ENCODE data around the gene ENKD1. TPM values are rescaled to one million over a fixed set of nuclear protein-coding genes. Genes with fewer than 3 reads are reported as not detected.

The ENKD1 gene
- total RNA-seq, 2 experiments from 2014 or later: 7.0 TPM

DNA sequence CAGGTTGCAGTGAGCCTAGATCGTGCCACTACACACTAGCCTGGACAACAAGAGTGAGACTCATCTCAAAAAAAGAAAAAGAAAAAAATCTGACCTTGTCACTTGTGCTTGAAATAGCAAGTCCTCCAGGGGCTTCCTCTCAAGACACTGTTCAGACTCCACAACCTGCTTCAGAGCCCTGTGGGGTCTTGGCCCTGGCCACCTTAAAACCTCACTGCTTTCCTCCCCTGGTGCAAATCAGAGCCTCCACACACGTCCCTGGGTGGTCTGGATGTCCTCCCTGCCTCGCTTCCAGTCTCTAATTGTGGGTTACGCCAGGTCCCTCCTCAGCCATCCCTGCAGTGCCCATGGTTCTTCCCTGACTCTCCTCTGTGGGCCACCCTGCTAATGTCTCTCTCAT, 11.2 kb downstream of the ENKD1 start:
- H3K27me3 Mint-ChIP-seq (ENCODE audit: low read depth): no peaks in the 10 kb centered on the region
- CTCF ChIA-PET: interaction anchor here (1.3 kb wide), 1 partner anchor 134 kb away, joined by 5 read pairs; no protein-coding TSS in a partner anchor
- H3K27ac Mint-ChIP-seq: peak overlapping the region; percentile 20

DNA sequence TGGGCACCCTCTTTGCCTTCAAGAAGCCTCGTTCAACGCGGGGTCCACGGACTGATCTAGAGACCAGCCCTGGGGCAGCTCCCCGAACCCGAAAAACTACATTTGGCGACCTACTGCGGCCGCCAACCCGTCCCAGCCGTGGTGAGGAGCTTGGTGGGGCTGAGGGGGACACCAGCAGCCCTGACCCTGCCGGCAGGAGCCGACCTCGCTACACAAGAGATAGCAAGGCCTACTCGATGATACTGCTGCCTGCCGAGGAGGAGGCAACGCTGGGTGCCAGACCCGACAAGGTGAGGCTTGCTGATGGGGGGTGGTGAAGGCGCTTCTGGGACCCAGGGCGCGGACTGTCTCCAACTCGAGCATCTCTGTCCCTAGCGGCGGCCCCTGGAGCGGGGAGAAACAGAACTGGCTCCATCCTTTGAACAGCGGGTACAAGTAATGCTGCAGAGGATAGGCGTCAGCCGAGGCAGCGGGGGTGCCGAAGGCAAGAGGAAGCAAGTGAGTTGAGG, 12.1 kb downstream of the ENKD1 start:
- POLR2A ChIA-PET: no interaction called here
- no peaks in the 10 kb centered on the region for H3K9me3 Mint-ChIP-seq (ENCODE audit: insufficient read depth)
- H3K27ac Mint-ChIP-seq: no peak overlapping the region

More for the DNA sequence above, 11.2 kb downstream of the ENKD1 start:
- ATAC-seq (no peak), DNase-seq (no peak)
- POLR2A ChIA-PET: no interaction called here
- Mint-ChIP-seq H3K4me3 (no peak overlapping the region), H3K4me1 (ENCODE audit: low read depth) (peaks cover 18% of the 10 kb centered on the region), H3K36me3 (ENCODE audit: low read depth) (peaks cover 47% of the 10 kb centered on the region), H3K9me3 (ENCODE audit: insufficient read depth) (no peaks in the 10 kb centered on the region)

DNA sequence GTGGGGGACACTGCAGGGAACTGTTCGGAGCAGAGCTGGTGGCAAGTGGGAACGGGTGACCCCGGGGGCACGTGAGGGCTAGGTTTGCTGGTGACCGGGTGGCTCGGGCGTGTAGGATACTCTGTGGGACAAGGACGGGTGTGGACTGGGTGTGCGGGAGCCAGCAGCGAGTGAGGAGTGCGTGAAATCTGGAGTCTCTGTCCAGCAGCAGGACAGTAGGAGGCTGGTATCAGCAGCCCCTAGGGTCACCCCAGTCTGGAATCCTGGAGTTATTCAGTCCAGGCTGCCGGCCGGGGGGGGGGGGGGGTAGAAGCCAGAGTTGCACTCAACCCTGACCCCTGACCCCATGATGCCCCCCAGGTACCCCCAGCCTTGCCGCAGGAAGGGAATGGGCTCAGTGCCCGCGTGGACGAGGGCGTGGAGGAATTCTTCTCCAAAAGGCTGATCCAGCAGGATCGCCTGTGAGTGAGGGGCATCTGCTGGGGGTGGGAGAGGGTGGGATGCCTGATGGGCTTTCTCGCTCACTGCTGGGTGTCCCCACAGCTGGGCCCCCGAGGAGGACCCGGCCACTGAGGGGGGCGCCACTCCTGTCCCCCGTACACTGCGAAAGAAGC, 12.7 kb downstream of the ENKD1 start:
- H3K27me3 Mint-ChIP-seq (ENCODE audit: low read depth): no peaks in the 10 kb centered on the region
- DNase-seq: no peak
- no peak overlapping the region for H3K27ac Mint-ChIP-seq
- peaks cover 16% of the 10 kb centered on the region for H3K4me1 Mint-ChIP-seq (ENCODE audit: low read depth)
- CTCF ChIA-PET: no interaction called here
- no peak overlapping the region for H3K4me3 Mint-ChIP-seq
- ATAC-seq: no peak
- H3K9me3 Mint-ChIP-seq (ENCODE audit: insufficient read depth): no peaks in the 10 kb centered on the region
- peaks cover 50% of the 10 kb centered on the region for H3K36me3 Mint-ChIP-seq (ENCODE audit: low read depth)
- POLR2A ChIA-PET: no interaction called here

More for the DNA sequence above, 12.1 kb downstream of the ENKD1 start:
- H3K4me1 Mint-ChIP-seq (ENCODE audit: low read depth): peaks cover 18% of the 10 kb centered on the region
- CTCF ChIA-PET: no interaction called here
- H3K4me3 Mint-ChIP-seq: no peak overlapping the region
- peaks cover 51% of the 10 kb centered on the region for H3K36me3 Mint-ChIP-seq (ENCODE audit: low read depth)
- ATAC-seq: no peak
- no peaks in the 10 kb centered on the region for H3K27me3 Mint-ChIP-seq (ENCODE audit: low read depth)
- DNase-seq: no peak

DNA sequence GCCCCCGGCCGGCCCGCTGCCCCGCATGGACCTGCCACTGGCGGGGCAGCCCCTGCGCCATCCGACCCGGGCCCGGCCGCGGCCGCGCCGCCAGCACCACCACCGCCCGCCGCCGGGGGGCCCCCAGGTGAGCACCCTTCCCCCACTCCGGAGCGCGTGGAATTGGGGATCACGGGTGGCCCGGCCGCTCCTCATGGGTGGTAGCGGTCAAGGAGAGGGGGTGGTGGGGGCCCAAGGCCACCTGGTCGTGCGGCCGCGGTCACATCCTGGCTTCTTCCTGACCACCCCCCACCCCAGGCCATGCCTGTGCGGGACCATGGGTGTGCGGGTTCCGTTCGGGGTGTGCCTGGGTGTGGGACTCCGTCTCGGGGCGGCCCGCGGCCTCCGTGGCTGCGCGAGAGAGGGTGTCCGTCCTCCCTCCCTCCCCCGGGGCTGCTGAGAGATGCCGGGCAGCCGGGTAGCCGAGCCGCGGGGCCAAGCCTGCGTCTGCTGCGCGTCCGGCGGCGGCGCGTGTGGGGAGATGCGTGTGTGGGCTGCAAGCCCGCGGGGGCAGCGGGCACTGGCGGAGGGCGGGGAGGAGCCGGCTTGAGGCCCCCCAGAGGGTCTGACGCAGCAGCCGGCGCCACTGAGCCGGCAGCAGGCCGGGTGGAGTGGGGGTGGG, 13.3 kb downstream of the ENKD1 start:
- Mint-ChIP-seq H3K4me1 (ENCODE audit: low read depth) (peaks cover 14% of the 10 kb centered on the region), H3K4me3 (no peak overlapping the region), H3K27me3 (ENCODE audit: low read depth) (no peaks in the 10 kb centered on the region), H3K27ac (no peak overlapping the region), H3K9me3 (ENCODE audit: insufficient read depth) (no peaks in the 10 kb centered on the region), H3K36me3 (ENCODE audit: low read depth) (peaks cover 55% of the 10 kb centered on the region)
- no peak for ATAC-seq
- ChIA-PET CTCF (no interaction called here), POLR2A (no interaction called here)
- DNase-seq: no peak

DNA sequence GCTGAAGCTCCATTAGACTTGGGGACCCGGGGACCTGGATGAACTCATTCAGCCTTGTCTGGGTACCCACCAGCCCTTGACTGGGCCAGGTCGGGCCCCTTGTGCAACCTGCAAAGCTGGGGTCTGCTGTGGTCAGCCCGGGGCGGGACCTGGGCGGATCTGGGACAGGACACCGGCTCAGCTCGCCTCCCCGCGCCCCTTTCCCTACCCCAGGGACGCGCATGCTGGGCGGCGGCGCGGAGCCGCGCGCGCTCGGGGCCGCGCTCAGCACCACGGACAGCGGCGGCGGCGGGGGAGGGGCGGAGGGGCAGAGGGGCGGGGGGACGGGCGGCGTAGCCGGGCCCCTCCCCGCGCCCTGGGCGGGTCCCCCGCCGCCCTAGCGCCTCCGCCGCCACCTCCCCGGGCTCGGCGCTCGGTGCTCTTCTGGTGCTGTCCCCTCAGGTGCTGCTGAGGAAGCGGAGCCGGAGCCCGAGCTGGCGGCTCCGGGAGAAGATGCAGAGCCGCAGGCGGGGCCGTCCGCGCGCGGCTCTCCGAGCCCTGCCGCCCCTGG, 13.9 kb downstream of the ENKD1 start:
- no peak overlapping the region for H3K27ac Mint-ChIP-seq
- H3K4me3 Mint-ChIP-seq: no peak overlapping the region
- H3K9me3 Mint-ChIP-seq (ENCODE audit: insufficient read depth): no peaks in the 10 kb centered on the region
- H3K27me3 Mint-ChIP-seq (ENCODE audit: low read depth): no peaks in the 10 kb centered on the region
- POLR2A ChIA-PET: no interaction called here
- peaks cover 11% of the 10 kb centered on the region for H3K4me1 Mint-ChIP-seq (ENCODE audit: low read depth)
- ATAC-seq (no peak), DNase-seq (no peak)
- CTCF ChIA-PET: interaction anchor here (0.8 kb wide), 1 partner anchor 91 kb away, joined by 4 read pairs; no protein-coding TSS in a partner anchor
- peaks cover 52% of the 10 kb centered on the region for H3K36me3 Mint-ChIP-seq (ENCODE audit: low read depth)

DNA sequence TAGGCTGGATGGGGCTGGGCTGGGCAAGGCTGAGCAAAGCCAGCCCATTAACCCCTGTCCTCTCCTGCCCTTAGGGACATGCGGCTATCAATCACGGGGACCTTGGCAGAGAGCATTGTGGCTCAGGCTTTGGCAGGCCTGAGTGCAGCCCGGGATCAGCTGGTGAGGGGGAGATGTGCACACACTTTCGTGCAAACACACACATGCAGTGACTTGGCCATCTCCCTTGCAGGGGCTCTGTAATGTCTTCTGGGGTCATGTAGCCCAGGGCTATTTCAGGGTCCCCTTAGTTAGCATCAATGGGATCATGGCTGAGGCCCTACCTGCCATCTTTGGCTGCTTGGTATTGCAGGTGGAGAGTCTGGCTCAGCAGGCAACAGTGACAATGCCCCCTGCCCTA, 14.7 kb downstream of the ENKD1 start:
- DNase-seq: no peak
- Mint-ChIP-seq H3K9me3 (ENCODE audit: insufficient read depth) (no peaks in the 10 kb centered on the region), H3K27ac (peak overlapping the region; percentile 78), H3K27me3 (ENCODE audit: low read depth) (no peaks in the 10 kb centered on the region), H3K36me3 (ENCODE audit: low read depth) (peaks cover 55% of the 10 kb centered on the region), H3K4me1 (ENCODE audit: low read depth) (peaks cover 14% of the 10 kb centered on the region), H3K4me3 (no peak overlapping the region)
- POLR2A ChIA-PET: interaction anchor here (7.9 kb wide), 1 partner anchor 7 kb away, joined by 71 read pairs; the partner anchor contains the start of genes ACD and PARD6A
- no peak for ATAC-seq
- CTCF ChIA-PET: interaction anchor here (1.2 to 1.3 kb wide), 2 partner anchors 88 to 90 kb away, joined by 3 read pairs; partner anchors contain the start of gene CTCF

DNA sequence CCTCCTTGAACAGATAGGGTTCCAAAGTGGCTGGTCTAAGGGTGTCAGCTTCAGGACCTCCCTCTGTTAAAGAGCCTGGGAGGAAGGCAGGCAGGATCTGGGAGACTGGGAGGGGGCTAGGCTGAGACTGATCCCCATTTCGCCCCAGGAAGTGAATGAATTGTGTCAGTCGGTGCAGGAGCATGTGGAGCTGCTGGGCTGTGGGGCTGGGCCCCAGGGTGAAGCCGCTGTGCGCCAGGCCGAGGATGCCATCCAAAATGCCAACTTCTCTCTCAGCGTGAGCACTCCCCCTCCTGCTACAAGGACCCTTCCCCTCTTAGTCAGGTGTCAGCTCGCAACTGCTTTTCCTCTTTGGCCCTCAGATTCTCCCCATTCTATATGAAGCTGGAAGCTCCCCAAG, 15.5 kb downstream of the ENKD1 start:
- Mint-ChIP-seq H3K36me3 (ENCODE audit: low read depth) (peaks cover 58% of the 10 kb centered on the region), H3K27ac (no peak overlapping the region), H3K4me1 (ENCODE audit: low read depth) (peaks cover 19% of the 10 kb centered on the region), H3K27me3 (ENCODE audit: low read depth) (no peaks in the 10 kb centered on the region), H3K9me3 (ENCODE audit: insufficient read depth) (no peaks in the 10 kb centered on the region), H3K4me3 (no peak overlapping the region)
- ChIA-PET CTCF (interaction anchor here (0.9 to 1.3 kb wide), 3 partner anchors 88 to 104 kb away, joined by 3 read pairs; partner anchors contain the start of gene CTCF), POLR2A (interaction anchor here (7.9 kb wide), 1 partner anchor 8 kb away, joined by 71 read pairs; the partner anchor contains the start of genes ACD and PARD6A)
- DNase-seq (no peak), ATAC-seq (no peak)

DNA sequence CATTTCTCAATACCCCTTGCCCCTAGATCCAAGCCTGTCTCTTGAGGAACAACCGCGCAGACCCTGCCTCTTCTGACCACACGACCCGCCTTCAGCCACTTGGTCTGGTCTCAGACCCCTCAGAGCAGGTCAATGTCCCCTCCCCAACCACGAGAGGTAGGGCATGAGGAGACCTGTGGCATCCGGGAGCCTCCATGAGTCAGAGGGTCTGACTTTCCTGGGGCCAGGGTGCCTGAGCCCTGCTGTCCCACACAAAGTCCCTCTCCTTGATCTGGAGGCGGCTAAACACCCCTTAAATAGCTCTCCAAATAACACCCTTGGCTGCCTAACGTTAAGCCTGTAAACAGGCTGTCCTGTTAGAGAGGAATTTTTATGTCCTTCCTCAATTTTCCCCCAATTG, 16.5 kb downstream of the ENKD1 start:
- Mint-ChIP-seq H3K4me1 (ENCODE audit: low read depth) (peaks cover 19% of the 10 kb centered on the region), H3K27ac (peak overlapping the region; percentile 15), H3K36me3 (ENCODE audit: low read depth) (peaks cover 55% of the 10 kb centered on the region), H3K27me3 (ENCODE audit: low read depth) (no peaks in the 10 kb centered on the region), H3K4me3 (no peak overlapping the region), H3K9me3 (ENCODE audit: insufficient read depth) (no peaks in the 10 kb centered on the region)
- DNase-seq (no peak), ATAC-seq (no peak)
- ChIA-PET POLR2A (interaction anchor here (7.9 kb wide), 1 partner anchor 9 kb away, joined by 71 read pairs; the partner anchor contains the start of genes ACD and PARD6A), CTCF (no interaction called here)

DNA sequence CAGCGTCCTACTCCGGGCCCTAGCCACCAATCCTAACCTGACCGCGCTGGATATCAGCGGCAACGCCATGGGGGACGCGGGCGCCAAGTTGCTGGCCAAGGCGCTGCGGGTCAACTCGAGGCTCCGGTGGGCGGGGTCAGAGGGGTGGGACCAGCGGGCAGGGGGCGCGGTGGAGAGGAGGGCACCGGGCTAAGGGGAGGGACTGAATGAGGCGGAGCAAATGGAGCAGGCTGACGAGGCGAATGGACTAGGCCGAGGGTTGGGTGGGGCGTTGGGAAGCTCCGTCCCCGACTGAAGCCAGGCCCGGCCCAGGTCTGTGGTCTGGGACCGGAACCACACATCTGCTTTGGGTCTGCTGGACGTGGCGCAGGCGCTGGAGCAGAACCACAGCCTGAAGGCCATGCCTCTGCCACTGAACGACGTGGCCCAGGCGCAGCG, 17.0 kb downstream of the ENKD1 start:
- H3K27ac Mint-ChIP-seq: no peak overlapping the region
- ChIA-PET CTCF (no interaction called here), POLR2A (interaction anchor here (7.9 kb wide), 1 partner anchor 9 kb away, joined by 71 read pairs; the partner anchor contains the start of genes ACD and PARD6A)
- H3K9me3 Mint-ChIP-seq (ENCODE audit: insufficient read depth): no peaks in the 10 kb centered on the region
- H3K4me3 Mint-ChIP-seq: no peak overlapping the region
- no peaks in the 10 kb centered on the region for H3K27me3 Mint-ChIP-seq (ENCODE audit: low read depth)
- peaks cover 20% of the 10 kb centered on the region for H3K4me1 Mint-ChIP-seq (ENCODE audit: low read depth)
- DNase-seq (no peak), ATAC-seq (no peak)
- peaks cover 52% of the 10 kb centered on the region for H3K36me3 Mint-ChIP-seq (ENCODE audit: low read depth)

DNA sequence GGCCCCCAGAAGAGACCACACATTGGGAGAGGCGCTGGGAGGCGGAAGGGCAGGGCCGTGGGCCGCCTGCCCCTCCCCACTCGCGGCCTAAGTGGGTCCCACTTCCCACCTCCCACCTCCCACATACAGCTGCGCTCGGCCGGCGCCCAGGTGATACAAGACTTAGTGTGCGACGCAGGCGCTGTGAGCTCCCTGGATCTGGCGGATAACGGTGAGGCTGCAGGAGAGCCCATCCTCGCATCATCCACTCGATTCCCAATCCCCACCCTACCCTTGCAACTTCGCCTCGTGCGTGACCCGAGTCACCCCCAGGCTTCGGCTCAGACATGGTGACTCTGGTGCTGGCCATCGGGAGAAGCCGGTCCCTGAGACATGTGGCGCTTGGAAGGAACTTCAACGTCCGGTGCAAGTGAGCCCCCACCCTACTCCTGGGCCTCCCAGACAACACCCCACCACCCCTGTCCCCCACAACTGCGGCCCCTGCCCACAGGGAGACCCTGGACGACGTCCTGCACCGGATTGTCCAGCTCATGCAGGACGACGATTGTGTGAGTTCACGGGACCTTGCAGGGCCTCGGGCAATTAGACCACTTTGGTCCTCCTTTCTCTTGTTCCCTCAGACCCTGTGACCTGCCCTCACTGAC, 17.7 kb downstream of the ENKD1 start:
- Mint-ChIP-seq H3K4me3 (no peak overlapping the region), H3K27me3 (ENCODE audit: low read depth) (no peaks in the 10 kb centered on the region), H3K27ac (no peak overlapping the region), H3K9me3 (ENCODE audit: insufficient read depth) (no peaks in the 10 kb centered on the region), H3K4me1 (ENCODE audit: low read depth) (peaks cover 25% of the 10 kb centered on the region), H3K36me3 (ENCODE audit: low read depth) (peaks cover 49% of the 10 kb centered on the region)
- ChIA-PET CTCF (interaction anchor here (1.2 kb wide), 1 partner anchor 102 kb away, joined by 4 read pairs; no protein-coding TSS in a partner anchor), POLR2A (interaction anchor here (7.9 kb wide), 1 partner anchor 10 kb away, joined by 71 read pairs; the partner anchor contains the start of genes ACD and PARD6A)
- ATAC-seq (no peak), DNase-seq (no peak)

DNA sequence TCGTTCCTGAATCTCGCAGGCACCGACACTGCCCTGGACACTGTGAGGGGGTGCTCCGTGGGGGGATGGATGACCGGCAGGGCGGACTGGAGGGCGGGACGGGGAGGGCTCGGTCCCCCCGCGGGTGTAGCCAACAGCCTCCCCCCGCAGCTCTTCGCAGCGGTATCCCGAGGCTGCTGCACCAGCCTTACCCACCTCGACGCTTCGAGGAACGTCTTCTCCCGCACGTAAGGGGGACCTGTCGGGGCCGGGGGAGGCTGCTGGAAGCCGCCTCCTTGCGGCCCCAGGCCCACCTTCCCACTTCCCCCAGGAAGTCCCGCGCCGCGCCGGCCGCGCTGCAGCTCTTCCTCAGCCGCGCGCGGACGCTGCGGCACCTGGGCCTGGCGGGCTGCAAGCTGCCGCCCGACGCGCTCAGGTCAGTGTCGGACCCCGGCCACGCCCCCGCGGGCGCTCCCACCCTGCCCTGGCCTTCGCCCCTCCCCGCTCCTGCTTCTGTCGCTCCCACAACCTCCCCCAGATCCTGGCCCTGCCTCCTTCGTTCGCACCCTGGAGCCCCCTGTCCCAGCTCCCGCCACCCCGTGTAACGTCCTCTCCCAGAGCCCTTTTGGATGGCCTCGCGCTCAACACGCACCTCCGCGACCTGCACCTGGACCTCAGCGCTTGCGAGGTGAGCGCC, 18.3 kb downstream of the ENKD1 start:
- Mint-ChIP-seq H3K27me3 (ENCODE audit: low read depth) (no peaks in the 10 kb centered on the region), H3K27ac (no peak overlapping the region), H3K9me3 (ENCODE audit: insufficient read depth) (no peaks in the 10 kb centered on the region), H3K4me3 (no peak overlapping the region), H3K4me1 (ENCODE audit: low read depth) (peaks cover 27% of the 10 kb centered on the region), H3K36me3 (ENCODE audit: low read depth) (peaks cover 47% of the 10 kb centered on the region)
- no peak for DNase-seq
- POLR2A ChIA-PET: interaction anchor here (0.5 to 7.9 kb wide), 2 partner anchors 11 to 374 kb away, joined by 3 to 71 read pairs; partner anchors contain the start of genes ACD and PARD6A
- no peak for ATAC-seq
- CTCF ChIA-PET: interaction anchor here (1.2 to 7.4 kb wide), 2 partner anchors 86 to 101 kb away, joined by 4 to 123 read pairs; partner anchors contain the start of gene CTCF
